ENCODE data around the gene UNC13C. TPM values are rescaled to one million over a fixed set of nuclear protein-coding genes. Genes with fewer than 3 reads are reported as not detected.

Gene UNC13C
- total and polyA plus RNA-seq, 2 experiments from 2014 or later, result 0.92 to 10.3 TPM

- TF ChIP-seq EZH2phosphoT487 (IDR thresholded peaks at IDR 0.05; ENCODE audit: low read depth, severe bottlenecking, unreplicated experiment), result no peak
- no peak for TF ChIP-seq EZH2 (IDR thresholded peaks at IDR 0.05; ENCODE audit: borderline replicate concordance)
- no peak for TF ChIP-seq CTCF (IDR thresholded peaks at IDR 0.05; ENCODE audit: poor library complexity)
- WGBS (ENCODE audit: low lambda C conversion rate, missing lambda C conversion rate), result 59% methylated on average over 1 of the region's 1 CpG
Measured at GRCh38 chr15:54608876-54609835, 630.9 kb downstream of the UNC13C start.

GRCh38 chr15:54618120-54618519 lies 639.9 kb downstream of the UNC13C start:
- no peak for TF ChIP-seq EZH2phosphoT487 (IDR thresholded peaks at IDR 0.05; ENCODE audit: low read depth, severe bottlenecking, unreplicated experiment)
- TF ChIP-seq EZH2 (IDR thresholded peaks at IDR 0.05; ENCODE audit: borderline replicate concordance), result no peak
- no peak for TF ChIP-seq CTCF (IDR thresholded peaks at IDR 0.05; ENCODE audit: poor library complexity)
- peak; percentile 13 for DNase-seq (ENCODE audit: low spot score)
- WGBS (ENCODE audit: low lambda C conversion rate, missing lambda C conversion rate), result 29% methylated on average over 2 of the region's 2 CpGs

More at GRCh38 chr15:54608876-54609835, 630.9 kb downstream of the UNC13C start:
- Histone ChIP-seq H3K9me3 (ENCODE audit: low read depth) (no peaks in the 10 kb centered on the region), H2AFZ (no peak overlapping the region), H3K4me2 (no peak overlapping the region), H3K79me2 (no peaks in the 10 kb centered on the region), H3K36me3 (replicated peaks; ENCODE audit: insufficient read depth, low read depth) (no peaks in the 10 kb centered on the region), H3K9me2 (replicated peaks; ENCODE audit: insufficient read depth) (no peaks in the 10 kb centered on the region), H3K4me3 (no peak overlapping the region), H4K20me1 (ENCODE audit: insufficient read depth, poor library complexity, severe bottlenecking) (no peaks in the 10 kb centered on the region), H3K27ac (no peak overlapping the region), H3K27me3 (no peaks in the 10 kb centered on the region), H3K4me1 (ENCODE audit: insufficient read depth) (no peaks in the 10 kb centered on the region)
- no peak for DNase-seq (ENCODE audit: low spot score)

GRCh38 chr15:54619180-54619579 lies 640.9 kb downstream of the UNC13C start:
- peak; percentile 41 for DNase-seq (ENCODE audit: low spot score)
- Histone ChIP-seq H3K9me3 (ENCODE audit: low read depth) (no peaks in the 10 kb centered on the region), H4K20me1 (ENCODE audit: insufficient read depth, poor library complexity, severe bottlenecking) (no peaks in the 10 kb centered on the region), H3K27ac (peak overlapping the region; percentile 58), H3K4me2 (no peak overlapping the region), H3K4me3 (no peak overlapping the region), H3K27me3 (no peaks in the 10 kb centered on the region), H3K9me2 (replicated peaks; ENCODE audit: insufficient read depth) (no peaks in the 10 kb centered on the region), H3K36me3 (replicated peaks; ENCODE audit: insufficient read depth, low read depth) (no peaks in the 10 kb centered on the region), H3K79me2 (no peaks in the 10 kb centered on the region), H3K4me1 (ENCODE audit: insufficient read depth) (no peaks in the 10 kb centered on the region), H2AFZ (no peak overlapping the region)
- 40% methylated on average over 3 of the region's 3 CpGs for WGBS (ENCODE audit: low lambda C conversion rate, missing lambda C conversion rate)
- no peak for TF ChIP-seq CTCF (IDR thresholded peaks at IDR 0.05; ENCODE audit: poor library complexity)
- no peak for TF ChIP-seq EZH2 (IDR thresholded peaks at IDR 0.05; ENCODE audit: borderline replicate concordance)
- TF ChIP-seq EZH2phosphoT487 (IDR thresholded peaks at IDR 0.05; ENCODE audit: low read depth, severe bottlenecking, unreplicated experiment), result no peak

More at GRCh38 chr15:54618120-54618519, 639.9 kb downstream of the UNC13C start:
- Histone ChIP-seq H4K20me1 (ENCODE audit: insufficient read depth, poor library complexity, severe bottlenecking) (no peaks in the 10 kb centered on the region), H3K27me3 (no peaks in the 10 kb centered on the region), H3K79me2 (no peaks in the 10 kb centered on the region), H3K9me3 (ENCODE audit: low read depth) (no peaks in the 10 kb centered on the region), H3K36me3 (replicated peaks; ENCODE audit: insufficient read depth, low read depth) (no peaks in the 10 kb centered on the region), H2AFZ (no peak overlapping the region), H3K4me1 (ENCODE audit: insufficient read depth) (no peaks in the 10 kb centered on the region), H3K4me3 (no peak overlapping the region), H3K27ac (peak overlapping the region; percentile 58), H3K9me2 (replicated peaks; ENCODE audit: insufficient read depth) (no peaks in the 10 kb centered on the region), H3K4me2 (no peak overlapping the region)
